T-helper 2 cell (primary cell): ENCODE results near the gene HS3ST4.
"Not testable (repeated sequence)": the region's sequence is repeated elsewhere in the genome, so short reads cannot be mapped to it uniquely, and the experiment has no call there.

Experiments
- DNase-seq, 5 experiments: peaks; one replicate each; pipeline versions ENCODE4 v3.0.0 to v3.0.0-alpha.2; 2012 to 2022

Gene HS3ST4

GRCh38 chr16:26015776-26016175, 324.0 kb downstream of the HS3ST4 start:
- DNase-seq: no peak

DNA sequence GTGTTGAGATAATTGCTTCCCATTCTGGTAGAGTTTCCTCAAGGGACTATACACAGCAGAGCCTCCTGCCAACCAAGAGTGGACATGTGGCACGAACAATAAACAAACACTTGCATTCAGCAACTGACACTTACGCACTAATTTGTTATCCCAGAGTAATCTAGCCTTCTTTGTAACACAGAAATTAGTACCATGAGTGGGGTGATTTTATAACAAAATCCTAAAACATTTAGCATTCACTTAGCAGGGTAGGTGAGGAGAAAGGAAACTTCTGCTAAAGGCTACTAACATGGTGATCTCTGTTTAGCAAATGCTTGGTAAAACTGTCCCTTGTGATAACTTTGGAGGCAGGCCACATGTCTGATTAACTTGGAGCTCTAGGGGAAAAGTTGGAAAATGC, 325.2 kb downstream of the HS3ST4 start:
- no peak for DNase-seq

DNA sequence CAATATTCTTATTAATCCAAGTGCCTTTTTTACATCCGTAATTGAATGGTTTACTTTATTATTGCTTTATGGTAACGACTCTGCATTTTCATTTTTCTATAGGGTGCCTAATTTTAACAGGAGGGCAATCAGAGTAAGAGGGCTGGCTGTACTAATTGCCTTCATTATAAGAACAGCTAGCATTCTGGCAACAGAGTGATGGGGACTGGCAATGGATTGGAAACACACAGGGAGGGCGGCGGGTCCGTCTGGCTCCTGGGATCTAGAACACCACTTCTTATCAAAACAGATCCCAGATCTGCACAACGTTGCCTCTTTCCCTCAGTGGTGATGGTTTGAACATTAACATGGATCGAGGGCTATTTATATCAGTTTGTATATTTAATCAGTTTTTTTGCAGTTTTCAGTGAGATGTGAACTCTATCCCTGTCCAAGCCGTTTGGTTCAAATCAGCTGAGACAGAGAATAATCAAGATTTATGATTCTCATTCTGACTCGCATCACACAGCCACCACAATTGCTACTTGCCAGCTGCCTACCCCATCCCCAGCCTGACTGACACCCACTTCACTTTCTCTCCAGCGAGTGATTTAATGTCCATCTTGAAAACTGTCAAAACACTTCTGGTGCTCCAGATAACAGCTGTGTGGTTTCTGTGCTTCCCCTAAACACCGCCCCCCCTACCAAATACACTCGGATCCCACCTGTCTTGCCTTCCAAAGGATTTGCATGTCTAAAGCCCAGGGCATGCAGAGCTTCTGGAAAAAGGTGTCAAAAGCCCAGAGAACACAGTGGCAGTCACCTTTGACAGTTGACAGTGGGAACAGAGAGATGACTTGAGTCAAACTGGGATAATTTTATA, 327.9 kb downstream of the HS3ST4 start:
- no peak for DNase-seq

DNA sequence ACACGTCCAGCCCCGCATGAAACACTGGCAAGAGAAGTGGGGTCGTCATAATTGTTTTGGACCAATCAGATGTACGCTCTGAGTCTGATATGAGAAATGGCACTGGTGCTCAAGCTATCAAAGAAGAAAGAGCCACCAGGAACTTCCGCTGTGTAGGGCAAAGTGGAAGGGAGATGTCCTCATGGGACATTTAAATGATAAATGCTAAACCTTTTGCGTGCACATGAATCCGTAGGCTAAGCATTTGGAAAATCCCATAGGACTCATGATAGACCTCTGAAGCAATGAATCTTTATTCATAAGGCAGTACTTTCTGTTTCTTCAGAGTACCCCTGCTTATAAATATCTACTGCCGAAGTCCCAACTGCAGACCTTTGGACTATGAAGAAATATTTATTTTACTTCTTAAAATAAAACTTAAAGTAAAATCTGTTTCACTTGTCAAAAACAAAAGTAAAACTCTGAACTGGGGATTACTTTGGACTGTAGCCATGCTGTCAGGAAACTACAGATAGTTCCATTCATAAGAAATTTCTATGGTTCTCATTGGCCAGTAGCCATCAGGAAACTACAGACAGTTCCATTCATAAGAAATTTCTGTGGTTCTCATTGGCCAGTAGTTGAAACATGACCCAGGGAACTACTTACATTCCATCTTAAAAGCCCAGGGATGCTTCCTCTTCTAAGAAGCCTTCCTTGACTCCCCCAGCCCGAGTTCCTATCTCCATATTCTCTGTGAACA, 335.1 kb downstream of the HS3ST4 start:
- no peak for DNase-seq

GRCh38 chr16:26031286-26031685, 339.5 kb downstream of the HS3ST4 start:
- no peak for DNase-seq

GRCh38 chr16:26032661-26033060, 340.9 kb downstream of the HS3ST4 start:
- DNase-seq: not testable (repeated sequence)

- DNase-seq: no peak
These were observed 350.4 kb downstream of the HS3ST4 start for GRCh38 chr16:26041952-26042668.

GRCh38 chr16:26050472-26050871, 358.7 kb downstream of the HS3ST4 start:
- DNase-seq: no peak

GRCh38 chr16:26051063-26051462, 359.3 kb downstream of the HS3ST4 start:
- no peak for DNase-seq

DNA sequence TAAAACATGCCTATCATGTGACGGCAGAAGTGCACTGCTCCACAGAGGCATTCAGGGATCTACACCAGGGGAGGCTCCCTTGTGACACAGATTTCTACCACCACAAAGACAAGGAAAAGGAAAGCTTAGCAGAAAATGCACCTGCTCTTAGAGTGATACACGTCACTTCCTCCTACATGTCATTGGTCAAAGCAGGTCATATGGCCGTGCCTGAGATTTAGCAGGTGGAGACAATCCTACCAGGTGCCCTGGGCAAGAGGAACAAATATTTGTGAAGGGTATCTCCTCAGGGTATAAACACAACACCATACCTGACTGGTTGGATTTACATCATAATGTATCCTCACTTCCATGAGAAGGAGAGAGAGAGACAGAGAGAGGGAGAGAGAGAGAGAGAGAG, 362.1 kb downstream of the HS3ST4 start:
- no peak for DNase-seq

GRCh38 chr16:26058326-26058725, 366.6 kb downstream of the HS3ST4 start:
- no peak for DNase-seq

GRCh38 chr16:26070302-26071100, 378.7 kb downstream of the HS3ST4 start:
- no peak for DNase-seq

DNA sequence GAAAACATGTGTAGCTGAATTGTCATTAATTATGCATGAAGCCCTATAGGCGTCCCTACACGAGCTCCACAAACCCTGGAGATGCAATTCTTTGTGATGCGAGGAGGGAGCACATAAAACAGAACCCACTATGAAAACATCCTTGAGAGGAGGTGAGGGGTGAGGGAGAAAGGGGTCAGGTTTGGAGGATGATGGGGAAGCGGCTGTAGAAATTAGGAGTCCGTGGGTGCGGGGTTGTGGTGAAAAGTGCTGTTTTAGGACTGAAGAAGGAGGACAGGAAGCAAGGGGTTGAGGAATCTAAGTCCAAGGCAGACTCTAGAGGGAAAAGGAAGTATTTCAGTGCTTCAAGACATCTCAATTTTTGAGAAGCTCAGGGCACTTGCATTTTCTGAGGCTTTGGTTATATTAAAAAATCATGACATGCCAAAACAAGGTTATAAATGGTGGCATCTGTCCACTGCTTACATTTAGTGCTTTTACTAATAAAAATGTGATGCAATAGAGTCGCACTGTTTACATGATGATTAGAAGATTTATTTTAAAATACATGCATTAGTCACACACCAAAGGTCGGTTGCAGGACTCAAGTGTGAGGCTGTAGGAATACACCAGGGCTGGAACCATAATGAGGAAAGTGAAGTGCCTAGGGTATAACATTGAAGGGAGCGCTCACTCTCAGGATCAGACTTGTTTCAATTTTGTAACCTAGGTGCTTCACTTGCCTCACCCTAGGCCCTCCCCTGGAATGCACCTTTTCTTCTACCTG, 379.5 kb downstream of the HS3ST4 start:
- no peak for DNase-seq

DNA sequence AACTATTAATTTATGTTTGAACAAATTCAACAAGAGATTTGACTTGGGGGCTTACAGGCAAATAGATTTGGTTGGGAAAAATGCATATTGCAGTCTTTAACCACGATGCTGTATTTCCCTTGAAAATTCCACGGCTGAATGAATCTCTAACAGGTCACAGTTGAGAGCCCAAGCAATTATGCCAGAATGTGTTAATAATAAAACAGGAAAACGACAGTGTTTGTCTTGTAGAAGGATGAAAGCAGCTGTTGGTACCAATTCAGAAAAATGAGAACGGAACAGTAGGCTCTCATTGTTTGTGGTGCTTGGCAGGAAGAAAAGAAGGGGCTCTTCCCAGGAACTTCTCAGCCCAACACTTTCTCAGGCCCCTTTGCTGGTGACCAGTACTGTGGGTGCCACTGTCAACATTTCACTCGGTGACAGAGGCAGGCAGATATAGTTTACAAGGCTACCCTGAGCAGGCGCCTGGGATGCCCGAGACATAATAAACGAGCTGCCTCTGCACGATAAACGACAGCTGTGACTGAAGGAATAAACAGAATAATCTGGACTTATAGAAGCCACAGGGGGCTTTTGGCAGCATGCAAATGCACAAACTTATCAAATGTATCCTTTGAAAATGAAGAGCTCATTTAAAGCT, 387.1 kb downstream of the HS3ST4 start:
- no peak for DNase-seq

- no peak for DNase-seq
These were observed 395.3 kb downstream of the HS3ST4 start for GRCh38 chr16:26087091-26087490.

DNA sequence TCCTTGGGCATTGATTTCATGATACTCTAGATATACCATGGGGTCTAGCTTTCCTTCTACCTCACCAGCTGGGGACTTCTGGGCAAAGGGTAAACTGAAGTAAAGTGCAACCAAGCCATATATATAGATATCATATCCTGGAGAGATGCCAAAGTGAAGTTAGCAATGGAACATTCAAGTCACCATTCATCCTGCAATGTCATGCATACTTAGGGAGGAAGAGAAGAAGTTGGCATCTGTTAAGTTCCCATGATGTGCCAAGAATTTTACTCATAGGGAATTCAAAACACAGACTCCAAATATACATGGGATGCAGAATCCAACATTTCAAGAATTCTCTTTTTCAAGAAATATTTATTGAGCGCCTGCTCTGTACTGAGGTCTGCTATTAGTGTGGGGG, 399.8 kb downstream of the HS3ST4 start:
- DNase-seq: no peak

GRCh38 chr16:26098206-26098605, 406.4 kb downstream of the HS3ST4 start:
- not testable (repeated sequence) for DNase-seq

- DNase-seq: no peak
These were observed 410.6 kb downstream of the HS3ST4 start for GRCh38 chr16:26102369-26102768.

- DNase-seq: no peak
These were observed 417.2 kb downstream of the HS3ST4 start for GRCh38 chr16:26108836-26109505.

DNA sequence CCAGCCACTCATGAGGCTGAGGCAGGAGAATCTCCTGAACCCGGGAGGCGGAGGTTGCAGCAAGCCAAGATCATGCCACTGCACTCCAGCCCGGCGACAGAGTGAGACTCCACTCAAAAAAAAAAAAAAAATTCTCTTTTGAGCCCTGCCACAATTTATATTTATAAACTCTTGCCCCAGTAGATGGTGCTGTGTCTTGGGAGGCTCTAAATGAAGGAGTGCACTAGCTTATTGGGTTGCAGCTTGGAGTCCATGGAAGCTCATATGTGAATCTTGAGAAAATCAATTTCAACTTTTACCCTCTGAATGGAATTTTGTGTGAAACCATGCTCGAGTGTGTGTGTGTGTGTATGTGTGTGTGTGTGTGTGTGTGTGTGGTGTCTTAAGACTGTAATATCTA, 420.1 kb downstream of the HS3ST4 start:
- no peak for DNase-seq

DNA sequence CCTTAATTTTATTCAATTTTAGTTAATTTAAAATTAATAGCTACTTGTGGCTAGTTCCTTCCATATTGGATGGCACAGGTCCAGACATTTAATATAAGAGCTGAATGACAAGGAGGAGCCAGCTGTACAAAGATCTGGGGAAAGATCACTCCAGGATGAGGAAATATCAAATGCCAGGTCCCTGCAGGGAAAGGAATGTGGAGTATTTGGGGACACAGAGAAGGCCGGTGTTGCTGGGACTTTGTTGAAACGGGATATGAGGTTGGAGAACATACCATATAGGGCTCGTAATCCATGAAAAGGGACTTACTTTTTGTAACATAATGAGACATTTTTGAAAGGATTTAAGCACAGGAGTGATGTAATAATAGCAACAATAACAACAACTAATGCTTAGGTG, 426.8 kb downstream of the HS3ST4 start:
- DNase-seq: no peak
